Activated CD4-positive, alpha-beta memory T cell treated with anti-CD3 and anti-CD28 coated beads, Interleukin-2, amount 10 ng/mL, durations not matched to agents 7 days and 5 days (primary cell): Measurements from ENCODE around the gene THADA. TPM values are rescaled to one million over a fixed set of nuclear protein-coding genes. Genes with fewer than 3 reads are reported as not detected.

ENCODE experiments used
- CTCF ChIA-PET: fragments of 350-600 bp; sonication (Branson Sonifier 250); formaldehyde crosslinking; loops from one replicate; lab custom pipeline; 2021; ENCODE audit warnings: antibody characterized with exemption, inconsistent platforms; lab: Charles Lee
- POLR2A ChIA-PET: fragments of 350-600 bp; sonication (Branson Sonifier 250); formaldehyde crosslinking; loops from one replicate; lab custom pipeline; 2021; ENCODE audit warnings: antibody characterized with exemption; lab: Charles Lee
- DNase-seq: peaks from one replicate; pipeline ENCODE4 v3.0.0-alpha.2; 2020
- H3K27ac Mint-ChIP-seq: one replicate; pipeline ENCODE4 v1.8.0; 2021; ENCODE audit warnings: mild to moderate bottlenecking, mixed read lengths
- H3K27me3 Mint-ChIP-seq: one replicate; pipeline ENCODE4 v1.8.0; 2021; ENCODE audit warnings: mixed read lengths
- H3K36me3 Mint-ChIP-seq: one replicate; pipeline ENCODE4 v1.8.0; 2021; ENCODE audit warnings: low read depth, mixed read lengths
- H3K4me1 Mint-ChIP-seq: one replicate; pipeline ENCODE4 v1.8.0; 2021; ENCODE audit warnings: mixed read lengths
- H3K4me3 Mint-ChIP-seq: one replicate; pipeline ENCODE4 v1.8.0; 2021; ENCODE audit warnings: mild to moderate bottlenecking, mixed read lengths
- H3K9me3 Mint-ChIP-seq: one replicate; pipeline ENCODE4 v1.8.0; 2021; ENCODE audit warnings: mixed read lengths
- total RNA-seq, 2 experiments: library from RNA; stranded (reverse); gene quantifications; one replicate each; pipeline ENCODE4 v1.2.3, GENCODE V29; 2021

The THADA gene
- total RNA-seq, 2 experiments from 2014 or later, result 21.6 to 25.8 TPM

DNA sequence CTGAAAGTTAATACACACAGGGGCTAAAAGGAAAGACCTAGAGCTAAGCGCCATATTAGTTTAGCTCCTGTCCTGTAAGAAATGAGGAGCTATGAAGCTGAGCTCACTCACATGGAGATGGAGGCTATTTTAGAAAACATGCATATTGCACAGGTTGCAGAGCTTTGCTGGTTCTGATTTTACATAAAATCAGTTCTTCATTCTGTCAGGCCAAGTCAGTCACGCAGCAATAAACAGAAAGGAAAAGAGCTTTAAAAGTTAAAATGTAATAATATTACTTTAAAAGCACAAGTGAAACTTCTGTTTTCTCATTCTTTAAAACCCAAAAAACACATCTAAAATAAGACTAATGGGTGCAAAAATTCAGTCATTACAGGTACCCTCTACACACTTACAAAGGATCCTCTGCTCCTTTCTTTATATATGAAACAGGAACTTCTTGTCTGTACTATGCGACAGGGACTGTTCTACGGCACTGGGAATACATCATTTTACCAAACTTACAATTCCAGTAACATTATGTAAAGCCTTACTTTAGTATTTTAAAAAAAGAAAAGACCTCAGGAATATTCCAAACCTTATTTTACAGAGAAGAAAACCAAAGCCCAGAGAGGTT is 113.8 kb downstream of the THADA start:
- Mint-ChIP-seq H3K27me3 (no peaks in the 10 kb centered on the region), H3K36me3 (peaks cover 16% of the 10 kb centered on the region), H3K4me3 (no peak overlapping the region), H3K4me1 (peaks cover 54% of the 10 kb centered on the region), H3K9me3 (no peaks in the 10 kb centered on the region), H3K27ac (no peak overlapping the region)
- DNase-seq, result no peak
- POLR2A ChIA-PET, result interaction anchor here (1.0 to 1.3 kb wide), 2 partner anchors 253 to 351 kb away, joined by 3 to 5 read pairs; no protein-coding TSS in a partner anchor
- CTCF ChIA-PET, result interaction anchor here (0.9 to 2.2 kb wide), 7 partner anchors 10 to 536 kb away, joined by 3 to 14 read pairs (median 5); no protein-coding TSS in a partner anchor

DNA sequence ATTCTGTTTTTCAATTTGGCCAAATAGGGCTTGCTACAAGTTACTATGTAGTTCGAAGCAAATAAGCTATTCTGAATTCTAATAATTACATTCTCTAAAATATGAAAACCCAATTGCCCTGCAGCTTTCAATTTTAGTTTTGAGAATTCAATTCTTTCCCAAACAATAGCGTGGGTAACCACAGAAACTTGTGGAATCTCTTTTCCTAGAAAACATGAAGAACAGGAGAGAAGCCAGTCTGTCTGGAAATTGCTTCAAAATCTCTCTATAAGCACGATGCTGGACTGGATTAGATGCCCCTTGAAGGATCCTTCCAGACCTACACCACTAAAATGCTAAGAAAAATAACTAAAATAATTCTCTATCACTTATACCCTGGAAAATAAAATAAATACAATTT is 115.0 kb downstream of the THADA start:
- DNase-seq, result no peak

DNA sequence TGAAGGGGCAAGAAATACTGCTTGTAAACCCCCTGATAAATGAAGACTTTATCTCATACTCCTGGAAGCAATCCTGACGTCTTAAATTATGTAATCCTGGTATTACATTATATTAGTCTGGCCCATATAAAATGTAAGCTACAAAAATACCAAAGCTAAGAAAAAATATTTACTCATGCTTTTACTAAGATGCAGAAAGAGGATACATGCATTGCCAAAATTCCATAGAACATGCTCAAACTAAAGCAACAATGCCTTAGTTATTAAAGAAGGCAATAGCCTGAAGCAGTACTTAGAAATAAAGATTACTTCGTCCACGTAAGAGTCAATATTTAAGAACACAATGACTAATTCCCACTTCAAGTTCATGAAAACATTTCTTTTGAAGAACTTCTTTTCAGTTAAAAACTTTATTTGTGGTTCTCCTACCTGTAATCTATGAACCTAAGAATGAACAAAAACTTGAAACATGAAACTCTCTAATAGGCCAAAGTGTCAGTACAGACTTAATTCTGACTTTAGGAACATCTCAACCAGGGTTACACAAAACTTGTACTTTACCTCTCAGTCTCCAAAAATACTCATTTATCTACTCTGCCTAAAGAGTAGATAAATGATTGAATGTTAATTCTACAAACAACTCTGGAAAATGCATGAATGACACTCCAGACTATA is 117.3 kb downstream of the THADA start:
- Mint-ChIP-seq H3K9me3 (no peaks in the 10 kb centered on the region), H3K27ac (no peak overlapping the region), H3K36me3 (peaks cover 26% of the 10 kb centered on the region), H3K4me1 (peaks cover 37% of the 10 kb centered on the region), H3K4me3 (no peak overlapping the region), H3K27me3 (no peaks in the 10 kb centered on the region)
- CTCF ChIA-PET, result interaction anchor here (1.7 kb wide), 1 partner anchor 352 kb away, joined by 7 read pairs; no protein-coding TSS in a partner anchor
- no peak for DNase-seq
- POLR2A ChIA-PET, result interaction anchor here (0.9 kb wide), 1 partner anchor 249 kb away, joined by 3 read pairs; no protein-coding TSS in a partner anchor

More for the DNA sequence above, 115.0 kb downstream of the THADA start:
- ChIA-PET CTCF (interaction anchor here (0.7 to 2.2 kb wide), 7 partner anchors 11 to 535 kb away, joined by 3 to 14 read pairs (median 3); no protein-coding TSS in a partner anchor), POLR2A (interaction anchor here (0.6 to 1.4 kb wide), 2 partner anchors 19 to 657 kb away, joined by 3 to 4 read pairs; no protein-coding TSS in a partner anchor)
- Mint-ChIP-seq H3K9me3 (no peaks in the 10 kb centered on the region), H3K4me3 (no peak overlapping the region), H3K36me3 (peaks cover 16% of the 10 kb centered on the region), H3K27ac (no peak overlapping the region), H3K27me3 (no peaks in the 10 kb centered on the region), H3K4me1 (peaks cover 47% of the 10 kb centered on the region)

DNA sequence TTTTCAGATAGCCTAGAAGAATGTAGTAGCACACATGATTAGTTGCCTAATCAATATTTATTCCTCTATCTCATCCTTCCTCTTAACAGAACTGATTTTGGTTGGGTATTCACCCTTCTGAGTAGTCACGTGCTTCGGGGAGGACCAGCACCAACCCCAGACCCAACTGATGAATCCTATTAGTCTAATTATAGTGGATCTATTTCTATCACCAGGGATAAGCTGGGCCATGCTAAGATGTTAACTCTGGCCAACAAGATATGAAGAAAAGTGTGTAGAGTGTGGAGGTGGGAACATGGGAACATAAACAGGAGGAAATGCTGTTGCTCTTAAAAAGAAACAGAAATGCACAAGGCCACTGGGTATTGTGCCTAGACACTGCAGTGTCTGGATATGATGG is 119.9 kb downstream of the THADA start:
- Mint-ChIP-seq H3K9me3 (no peaks in the 10 kb centered on the region), H3K27ac (no peak overlapping the region), H3K36me3 (peaks cover 19% of the 10 kb centered on the region), H3K27me3 (no peaks in the 10 kb centered on the region), H3K4me3 (no peak overlapping the region), H3K4me1 (peaks cover 16% of the 10 kb centered on the region)
- POLR2A ChIA-PET, result interaction anchor here (0.6 to 1.2 kb wide), 3 partner anchors 49 to 136 kb away, joined by 3 read pairs; no protein-coding TSS in a partner anchor
- CTCF ChIA-PET, result interaction anchor here (0.7 to 1.0 kb wide), 3 partner anchors 247 to 627 kb away, joined by 3 to 5 read pairs (median 4); no protein-coding TSS in a partner anchor
- no peak for DNase-seq

DNA sequence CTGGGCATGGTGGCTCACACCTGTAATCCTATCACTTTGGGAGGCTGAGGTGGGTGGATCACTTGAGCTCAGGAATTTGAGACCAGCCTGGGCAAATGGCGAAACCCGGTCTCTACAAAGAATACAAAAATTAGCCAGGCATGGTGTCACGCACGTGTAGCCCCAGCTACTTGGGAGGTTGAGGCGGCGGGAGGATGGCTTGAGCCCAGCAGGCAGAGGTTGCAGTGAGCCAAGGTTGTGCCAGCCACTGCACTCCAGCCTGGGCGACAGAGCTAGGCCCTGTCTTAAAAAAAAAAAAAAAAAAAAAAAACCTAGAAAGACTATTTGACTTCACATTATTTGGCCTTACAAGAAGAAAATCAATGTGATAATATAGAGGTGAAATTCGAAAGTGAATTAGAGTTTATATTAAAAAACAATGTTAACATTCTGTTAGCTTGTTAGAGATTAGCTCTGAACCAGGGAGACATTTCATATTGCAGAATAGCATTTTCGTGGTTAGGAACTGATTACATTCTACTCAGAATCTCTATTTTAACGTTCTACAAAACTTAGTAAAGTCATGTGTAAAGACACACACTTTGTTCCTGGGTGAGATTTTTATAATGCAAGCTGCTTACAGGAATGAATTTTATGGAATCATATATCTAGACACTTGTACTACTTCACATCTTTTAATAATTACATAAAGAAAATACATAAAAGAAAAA is 120.5 kb downstream of the THADA start:
- no peak for DNase-seq
- H3K36me3 Mint-ChIP-seq, result peaks cover 19% of the 10 kb centered on the region

DNA sequence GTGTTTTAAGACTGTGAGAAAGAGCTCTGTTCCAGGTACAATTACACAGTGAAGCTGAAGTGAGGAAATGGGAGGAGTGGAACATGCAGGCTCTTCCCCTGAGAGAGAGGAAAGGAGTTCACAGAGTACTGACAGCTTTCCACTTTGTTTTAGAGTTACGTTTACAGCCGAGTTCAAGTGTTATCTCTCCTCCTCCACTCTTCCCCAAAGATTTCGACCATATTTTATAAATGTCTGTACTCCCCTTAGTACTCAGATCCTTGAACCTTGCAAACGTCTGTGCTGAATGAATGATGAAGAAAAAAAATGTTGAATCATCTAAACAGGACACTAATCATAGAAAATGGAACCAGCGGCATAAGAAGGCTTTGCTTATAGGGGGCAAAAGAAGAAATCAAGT is 121.6 kb downstream of the THADA start:
- no peaks in the 10 kb centered on the region for H3K27me3 Mint-ChIP-seq
- H3K4me3 Mint-ChIP-seq, result no peak overlapping the region
- no peaks in the 10 kb centered on the region for H3K9me3 Mint-ChIP-seq
- peaks cover 9% of the 10 kb centered on the region for H3K4me1 Mint-ChIP-seq
- CTCF ChIA-PET, result no interaction called here
- H3K36me3 Mint-ChIP-seq, result peaks cover 15% of the 10 kb centered on the region
- no peak for DNase-seq
- H3K27ac Mint-ChIP-seq, result no peak overlapping the region
- POLR2A ChIA-PET, result no interaction called here

More for the DNA sequence above, 120.5 kb downstream of the THADA start:
- ChIA-PET POLR2A (interaction anchor here (0.6 to 1.2 kb wide), 3 partner anchors 49 to 135 kb away, joined by 3 read pairs; no protein-coding TSS in a partner anchor), CTCF (interaction anchor here (0.7 to 1.0 kb wide), 3 partner anchors 246 to 627 kb away, joined by 3 to 5 read pairs (median 4); no protein-coding TSS in a partner anchor)
- Mint-ChIP-seq H3K9me3 (no peaks in the 10 kb centered on the region), H3K27me3 (no peaks in the 10 kb centered on the region), H3K4me3 (no peak overlapping the region), H3K27ac (no peak overlapping the region), H3K4me1 (peaks cover 16% of the 10 kb centered on the region)

DNA sequence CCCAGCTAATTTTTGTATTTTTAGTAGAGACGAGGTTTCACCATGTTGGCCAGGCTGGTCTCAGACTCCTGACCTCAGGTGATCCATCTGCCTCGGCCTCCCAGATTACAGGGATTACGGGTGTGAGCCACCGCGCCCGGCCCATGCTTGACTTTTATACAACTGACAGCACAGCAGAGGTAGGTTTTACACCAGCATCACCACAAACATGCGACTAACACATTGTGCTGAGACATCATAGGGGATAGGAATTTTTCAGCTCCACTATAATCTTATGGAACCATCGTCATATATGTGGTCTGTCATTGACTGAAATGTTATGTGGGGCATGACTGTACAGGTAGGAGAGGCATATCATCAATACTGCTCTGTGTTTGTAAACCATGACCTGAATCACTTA is 122.1 kb downstream of the THADA start:
- H3K27ac Mint-ChIP-seq, result no peak overlapping the region
- DNase-seq, result no peak
- no peaks in the 10 kb centered on the region for H3K27me3 Mint-ChIP-seq
- CTCF ChIA-PET, result no interaction called here
- H3K36me3 Mint-ChIP-seq, result peaks cover 14% of the 10 kb centered on the region
- no peak overlapping the region for H3K4me3 Mint-ChIP-seq
- no peaks in the 10 kb centered on the region for H3K9me3 Mint-ChIP-seq
- POLR2A ChIA-PET, result no interaction called here
- H3K4me1 Mint-ChIP-seq, result peaks cover 8% of the 10 kb centered on the region

DNA sequence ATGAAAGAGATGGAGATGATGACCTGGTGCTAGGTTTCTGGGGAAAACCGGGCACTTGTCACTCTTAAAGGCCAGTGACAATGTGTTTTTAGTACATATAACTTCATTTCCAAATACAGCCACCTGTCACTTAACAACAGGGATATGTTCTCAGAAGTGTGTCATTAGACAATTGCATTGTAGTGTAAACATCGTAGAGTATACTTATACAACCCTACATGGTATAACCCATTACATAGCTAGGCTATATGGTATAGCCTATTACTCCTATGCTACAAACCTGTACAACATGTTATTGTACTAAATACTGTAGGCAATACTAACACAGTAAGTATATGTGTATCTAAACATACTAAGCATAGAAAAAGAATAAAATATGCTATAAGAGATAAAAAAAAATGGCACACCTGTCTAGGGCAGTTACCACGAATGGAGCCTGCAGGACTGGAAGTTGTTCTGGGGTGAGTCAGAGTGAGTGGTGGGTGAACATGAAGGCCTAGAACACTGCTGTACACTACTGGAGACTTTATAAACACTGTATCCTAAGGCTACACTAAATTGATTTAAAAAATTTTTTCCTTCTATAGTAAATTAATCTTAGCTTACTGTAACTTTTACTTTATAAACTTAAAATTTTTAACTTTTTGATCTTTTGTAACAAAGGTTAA is 123.2 kb downstream of the THADA start:
- Mint-ChIP-seq H3K36me3 (peaks cover 10% of the 10 kb centered on the region), H3K4me1 (peaks cover under 1% of the 10 kb centered on the region), H3K9me3 (no peaks in the 10 kb centered on the region), H3K27ac (no peak overlapping the region), H3K27me3 (no peaks in the 10 kb centered on the region), H3K4me3 (no peak overlapping the region)
- no peak for DNase-seq
- ChIA-PET POLR2A (no interaction called here), CTCF (interaction anchor here (0.6 kb wide), 1 partner anchor 48 kb away, joined by 3 read pairs; no protein-coding TSS in a partner anchor)

DNA sequence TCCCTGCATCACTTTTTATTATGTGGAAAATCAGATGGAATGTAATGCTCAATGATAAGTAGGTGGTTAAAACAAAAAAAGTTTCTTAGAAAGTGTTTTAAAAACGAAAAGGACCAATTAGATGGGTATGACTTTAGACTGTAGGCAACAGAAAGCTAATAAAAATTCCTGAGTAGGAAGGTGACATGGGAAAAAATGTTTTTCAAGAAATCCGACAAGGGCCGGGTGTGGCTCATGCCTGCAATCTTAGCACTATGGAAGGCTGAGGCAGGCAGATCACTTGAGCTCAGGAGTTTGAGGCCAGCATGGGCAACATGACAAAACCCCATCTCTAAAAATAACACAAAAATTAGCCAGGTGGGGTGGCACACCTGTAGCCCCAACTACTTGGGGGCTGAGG is 126.1 kb downstream of the THADA start:
- ChIA-PET CTCF (no interaction called here), POLR2A (no interaction called here)
- DNase-seq, result no peak
- no peak overlapping the region for H3K4me3 Mint-ChIP-seq
- H3K9me3 Mint-ChIP-seq, result no peaks in the 10 kb centered on the region
- no peak overlapping the region for H3K27ac Mint-ChIP-seq
- H3K27me3 Mint-ChIP-seq, result no peaks in the 10 kb centered on the region
- peaks cover 21% of the 10 kb centered on the region for H3K36me3 Mint-ChIP-seq
- no peaks in the 10 kb centered on the region for H3K4me1 Mint-ChIP-seq

DNA sequence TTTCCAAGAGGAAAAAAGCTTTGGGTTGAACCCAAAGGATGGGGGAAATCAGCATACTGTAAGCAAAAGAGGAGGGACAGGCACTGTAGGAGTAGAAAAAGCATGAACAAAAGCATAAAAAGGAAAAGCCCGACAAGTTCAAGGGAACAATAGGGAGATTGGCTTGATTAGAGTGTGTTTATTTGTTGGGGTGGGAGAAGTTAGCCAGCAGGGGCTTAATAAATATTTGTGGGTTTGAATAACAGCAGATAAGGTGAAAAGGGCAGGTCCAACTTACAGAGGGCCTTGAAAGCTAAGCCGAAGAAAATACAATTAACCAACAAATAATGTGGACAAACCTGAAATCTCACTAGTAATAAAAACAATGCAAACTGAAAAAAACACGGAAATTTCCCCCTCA is 126.7 kb downstream of the THADA start:
- no peak for DNase-seq
- Mint-ChIP-seq H3K27ac (no peak overlapping the region), H3K4me1 (no peaks in the 10 kb centered on the region), H3K27me3 (no peaks in the 10 kb centered on the region), H3K9me3 (no peaks in the 10 kb centered on the region), H3K36me3 (peaks cover 17% of the 10 kb centered on the region), H3K4me3 (no peak overlapping the region)
- ChIA-PET CTCF (no interaction called here), POLR2A (no interaction called here)

DNA sequence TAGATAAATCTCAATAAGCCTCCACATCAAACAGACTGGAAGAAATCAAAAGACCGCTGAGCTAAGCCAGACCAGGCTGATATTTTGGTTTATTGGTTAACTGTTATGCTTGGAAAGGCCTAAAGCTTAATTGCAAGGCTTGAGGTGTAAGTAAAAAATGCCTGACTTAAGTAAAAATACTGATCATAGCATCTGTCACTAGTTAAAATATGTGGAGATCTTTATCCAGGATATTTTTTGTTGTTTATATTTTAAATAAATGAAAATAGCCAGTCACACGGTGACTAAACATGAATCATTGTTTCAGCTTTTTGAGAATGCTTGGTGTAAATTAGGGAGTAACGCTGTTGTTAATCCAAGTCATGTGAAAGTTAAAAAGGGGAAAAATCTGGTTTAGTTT is 127.9 kb downstream of the THADA start:
- H3K27ac Mint-ChIP-seq, result no peak overlapping the region
- no peak for DNase-seq
- H3K27me3 Mint-ChIP-seq, result no peaks in the 10 kb centered on the region
- H3K4me1 Mint-ChIP-seq, result no peaks in the 10 kb centered on the region
- peaks cover 12% of the 10 kb centered on the region for H3K36me3 Mint-ChIP-seq
- POLR2A ChIA-PET, result no interaction called here
- no peaks in the 10 kb centered on the region for H3K9me3 Mint-ChIP-seq
- H3K4me3 Mint-ChIP-seq, result no peak overlapping the region
- CTCF ChIA-PET, result no interaction called here

DNA sequence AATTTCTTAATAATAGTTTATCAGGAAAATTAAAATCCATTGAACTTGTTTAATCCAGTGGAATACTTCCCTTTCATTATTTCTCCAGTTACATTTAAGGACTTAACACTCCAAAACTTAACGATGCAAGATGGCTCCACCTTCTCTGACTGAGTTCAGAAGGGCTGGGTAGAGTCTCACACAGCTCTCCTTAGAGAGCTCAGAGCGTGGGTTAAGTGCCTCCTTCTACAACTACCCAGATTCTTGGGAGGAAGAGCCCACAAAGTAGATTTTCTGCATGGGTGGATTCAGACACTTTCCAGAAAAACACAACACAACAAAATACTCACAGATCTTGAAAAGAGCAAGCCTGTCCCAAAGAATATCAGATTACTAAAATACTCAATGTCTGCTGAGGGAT is 130.6 kb downstream of the THADA start:
- ChIA-PET POLR2A (no interaction called here), CTCF (interaction anchor here (1.7 kb wide), 1 partner anchor 236 kb away, joined by 6 read pairs; no protein-coding TSS in a partner anchor)
- DNase-seq, result no peak
- H3K9me3 Mint-ChIP-seq, result no peaks in the 10 kb centered on the region
- H3K36me3 Mint-ChIP-seq, result peaks cover 12% of the 10 kb centered on the region
- peaks cover 10% of the 10 kb centered on the region for H3K4me1 Mint-ChIP-seq
- no peak overlapping the region for H3K4me3 Mint-ChIP-seq
- H3K27me3 Mint-ChIP-seq, result no peaks in the 10 kb centered on the region
- no peak overlapping the region for H3K27ac Mint-ChIP-seq
